NCI-H2196 treated with DMSO at 0.1 percent for 48 hours (cell line): Measurements from ENCODE around the gene ELL.

ENCODE experiments used
- DNase-seq: peaks from one replicate; lab custom pipeline; 2025; ENCODE audit not compliant: unreplicated experiment; lab: John Stamatoyannopoulos, UW

Gene ELL

DNA sequence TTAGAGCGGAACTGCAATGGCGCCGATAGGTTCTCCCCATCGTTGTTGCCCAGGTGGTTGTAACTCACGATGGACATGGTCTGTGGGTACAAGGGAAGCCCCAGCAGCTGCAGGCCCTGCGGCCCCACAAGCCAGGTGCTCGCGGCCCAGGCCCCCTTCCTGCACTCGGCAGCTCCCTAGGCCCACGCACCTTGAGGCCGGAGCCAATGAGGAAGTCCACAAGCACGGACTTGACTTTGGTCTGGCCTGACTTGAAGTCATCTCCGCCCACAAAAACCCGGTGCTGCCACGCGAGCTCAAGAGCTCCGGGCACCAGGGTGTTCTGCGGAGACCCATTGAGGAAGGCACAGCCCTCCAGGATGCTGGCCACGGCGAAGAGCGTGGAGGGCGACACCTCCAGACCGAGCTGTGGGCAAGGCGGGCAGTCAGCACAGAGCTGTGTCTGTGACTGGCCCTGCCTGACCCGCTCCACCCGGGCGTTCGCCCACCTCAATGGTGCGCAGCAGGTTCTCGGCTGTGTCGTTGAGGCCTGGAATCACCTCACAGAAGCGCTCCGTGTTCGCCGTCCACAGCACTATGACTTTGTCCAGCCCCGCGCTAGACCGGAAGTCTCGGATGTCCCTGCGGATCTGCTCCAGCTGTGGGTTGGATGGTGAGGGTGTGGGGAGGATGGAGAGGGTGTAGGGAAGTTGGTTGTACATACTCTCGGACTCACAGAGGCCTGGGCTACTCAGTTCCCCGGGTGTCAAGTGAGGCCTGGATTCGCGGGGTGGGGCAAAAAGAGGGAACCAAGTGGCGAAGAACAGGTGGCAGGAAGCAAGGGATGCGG is 85.8 kb downstream of the ELL start:
- no peak for DNase-seq

- DNase-seq, result no peak
These were observed 86.6 kb downstream of the ELL start for GRCh38 chr19:18435178-18435841.

GRCh38 chr19:18434411-18435175 is 87.3 kb downstream of the ELL start:
- no peak for DNase-seq

- DNase-seq, result no peak
These were observed 88.0 kb downstream of the ELL start for GRCh38 chr19:18433735-18434398.

GRCh38 chr19:18433015-18433691 is 88.7 kb downstream of the ELL start:
- DNase-seq, result no peak

DNA sequence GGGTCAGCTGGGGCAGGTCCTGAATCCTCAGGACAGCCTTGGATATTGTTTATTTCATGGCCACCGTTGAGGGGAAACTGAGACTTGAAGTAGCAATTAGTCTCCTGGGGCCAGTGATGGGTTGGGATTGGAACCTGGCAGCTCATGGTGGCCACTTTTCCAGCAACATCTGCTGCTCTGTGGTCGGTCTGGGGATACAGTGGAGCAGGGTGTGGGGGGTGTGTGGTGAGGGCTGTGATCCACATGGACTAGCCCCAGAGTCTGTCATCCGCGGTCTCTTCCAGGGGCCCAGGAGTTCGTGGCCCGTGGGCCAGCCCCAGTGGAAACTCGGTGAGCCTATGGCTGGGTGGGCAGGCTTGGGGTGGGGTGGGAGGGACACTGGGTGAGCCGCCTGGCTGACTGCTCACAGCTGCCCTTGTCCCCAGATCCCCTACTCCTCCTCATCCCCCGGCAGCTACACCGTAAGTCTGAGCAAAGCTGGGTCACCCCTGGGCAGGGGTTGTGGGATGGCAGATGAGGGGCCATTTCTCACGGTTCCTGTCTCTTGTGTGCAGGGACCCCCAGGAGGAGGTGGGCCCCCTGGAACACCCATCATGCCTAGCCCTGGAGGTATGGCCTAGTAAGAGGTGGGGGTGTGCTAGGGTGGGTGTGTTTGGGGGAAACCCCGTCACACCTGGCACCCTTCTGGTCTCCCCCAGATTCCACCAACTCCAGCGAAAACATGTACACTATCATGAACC is 89.4 kb downstream of the ELL start:
- no peak for DNase-seq

- DNase-seq, result no peak
These were observed 90.3 kb downstream of the ELL start for GRCh38 chr19:18431351-18432197.

DNA sequence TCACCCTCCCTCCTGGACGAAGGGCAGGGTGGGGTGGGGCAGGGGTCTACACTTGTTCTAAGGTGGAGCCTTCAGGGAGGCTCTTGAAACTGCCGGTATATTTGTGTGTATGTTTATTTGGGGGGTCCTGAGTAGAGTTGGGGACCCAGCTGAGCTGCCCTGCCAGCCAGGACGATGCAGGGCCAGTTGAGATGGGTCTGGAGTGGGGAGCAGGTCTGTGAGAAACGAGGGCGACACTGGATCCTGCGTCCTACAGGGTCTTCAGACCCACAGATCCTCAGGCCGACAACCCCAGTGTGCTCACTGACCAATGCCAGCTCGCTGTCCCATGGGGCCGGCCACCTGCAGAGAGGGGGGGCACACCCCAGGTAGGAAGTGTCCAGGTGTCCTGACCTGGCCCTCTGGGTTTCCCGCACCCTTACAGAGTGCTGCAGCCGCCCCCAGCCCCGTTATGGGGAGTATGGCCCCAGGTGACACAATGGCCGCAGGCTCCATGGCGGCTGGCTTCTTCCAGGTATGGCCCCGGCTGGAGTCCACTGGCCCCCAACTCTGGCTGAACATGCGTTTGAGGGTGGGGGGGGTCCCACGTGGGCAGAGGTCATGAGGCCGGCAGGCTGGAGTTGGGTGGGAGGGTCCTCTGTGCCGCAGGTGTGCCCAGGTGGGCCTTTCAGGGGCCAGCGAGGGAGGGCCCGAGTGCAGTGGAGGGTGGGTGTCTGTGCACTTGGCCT is 91.3 kb downstream of the ELL start:
- DNase-seq, result no peak

DNA sequence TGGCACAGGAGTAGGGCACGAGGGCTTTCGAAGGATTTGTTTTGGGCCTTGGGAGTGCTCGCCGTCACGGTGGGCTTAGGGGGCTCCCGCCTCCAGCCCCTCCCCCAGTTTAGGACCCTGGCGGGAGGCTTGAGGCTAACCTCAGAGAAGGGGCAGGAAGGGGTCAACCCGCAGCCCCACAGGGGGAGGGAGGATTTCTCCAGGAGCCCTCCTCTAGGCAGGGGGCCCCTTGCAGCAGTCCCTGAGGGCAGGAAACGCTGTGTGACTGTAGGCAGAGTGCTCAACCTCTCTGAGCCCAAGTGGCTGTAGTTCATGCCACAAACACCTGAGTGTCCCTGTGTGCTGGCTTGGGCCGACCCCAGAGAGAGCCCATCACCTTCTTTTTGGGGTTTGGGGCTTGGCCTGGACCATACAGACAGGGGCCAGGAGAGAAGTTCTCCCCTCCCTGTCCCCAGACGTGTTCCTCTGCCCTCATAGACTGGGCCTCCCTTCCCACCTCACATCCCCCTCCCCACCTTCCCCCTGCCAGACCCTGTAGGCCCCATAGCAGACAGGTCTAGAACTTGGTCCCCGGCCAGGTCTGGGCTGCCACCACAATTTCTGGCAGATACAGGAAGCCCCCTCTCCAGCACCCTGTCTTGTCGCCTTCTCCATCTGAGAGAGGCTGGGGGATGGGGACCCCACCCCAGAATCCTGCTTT is 92.0 kb downstream of the ELL start:
- DNase-seq, result no peak

- DNase-seq, result peak; percentile 76
These were observed 92.8 kb downstream of the ELL start for GRCh38 chr19:18428787-18429674.

- DNase-seq, result no peak
These were observed 93.6 kb downstream of the ELL start for GRCh38 chr19:18428173-18428786.

DNA sequence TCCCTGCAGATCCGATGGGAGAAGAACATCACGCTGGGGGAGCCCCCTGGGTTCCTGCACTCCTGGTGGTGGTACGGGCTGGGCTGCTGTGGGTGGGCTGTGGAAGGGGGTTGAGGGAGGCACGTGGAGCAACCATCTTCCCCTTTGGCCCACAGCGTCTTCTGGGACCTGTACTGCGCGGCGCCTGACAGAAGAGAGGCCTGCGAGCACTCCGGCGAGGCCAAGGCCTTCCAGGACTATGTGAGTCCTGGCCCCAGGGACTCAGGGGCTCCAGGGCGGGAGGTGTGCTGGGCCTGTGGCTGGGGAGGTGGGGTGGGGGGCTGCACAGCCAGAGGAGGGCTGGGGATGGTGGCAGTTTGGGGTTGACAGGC is 94.1 kb downstream of the ELL start:
- no peak for DNase-seq

DNA sequence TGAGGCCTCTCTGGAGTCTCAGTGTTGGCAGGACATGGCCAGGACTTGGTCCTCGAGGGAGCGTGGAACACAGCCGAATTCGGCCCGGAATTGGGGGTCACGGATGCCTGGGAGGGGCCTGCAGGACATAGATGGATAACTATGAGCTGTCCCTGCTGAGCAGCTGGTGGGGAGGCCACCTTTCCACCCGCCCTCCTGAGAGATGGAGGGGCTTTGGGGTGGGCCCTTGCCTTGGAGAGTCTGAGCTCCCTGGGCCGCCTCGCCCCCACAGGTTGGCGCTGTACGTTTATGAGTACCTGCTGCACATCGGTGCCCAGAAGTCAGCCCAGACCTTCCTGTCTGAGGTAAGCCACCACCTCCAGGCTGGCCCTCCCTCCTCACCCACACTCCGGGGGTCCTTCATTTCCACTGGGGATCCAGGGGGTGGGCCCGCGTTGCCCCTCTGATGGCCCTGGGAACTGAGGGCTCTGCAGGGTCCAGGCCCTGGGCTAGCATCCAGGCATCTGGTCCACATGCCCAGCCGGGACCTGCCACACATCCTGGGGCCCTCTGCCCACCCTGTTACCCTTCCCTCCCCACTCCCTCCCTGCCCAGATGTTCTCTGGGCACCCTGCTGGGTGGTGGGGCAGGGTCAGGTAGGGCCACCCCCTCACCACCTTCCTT is 94.7 kb downstream of the ELL start:
- DNase-seq, result no peak

DNA sequence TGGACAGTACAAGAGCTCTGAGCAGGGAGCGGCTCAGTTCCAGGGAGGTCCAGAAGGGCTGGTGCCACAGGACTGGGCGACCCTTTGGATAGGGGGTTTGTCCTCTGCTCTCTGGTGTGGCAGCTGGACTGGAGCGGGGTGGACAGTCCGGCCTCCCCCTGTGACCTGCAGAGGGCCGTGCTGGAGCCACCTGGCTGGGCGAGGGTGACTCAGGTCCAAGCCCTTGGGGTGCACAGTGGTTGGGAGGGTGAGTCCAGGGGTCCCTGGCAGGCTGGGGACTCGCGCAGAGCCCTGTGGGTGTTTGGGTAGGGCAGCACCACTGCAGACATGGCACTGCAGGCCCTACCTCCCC is 95.5 kb downstream of the ELL start:
- no peak for DNase-seq

- DNase-seq, result no peak
These were observed 96.1 kb downstream of the ELL start for GRCh38 chr19:18425515-18426415.
